HUES6 (cell line): ENCODE results near the gene DMRTA2.
A peak's percentile ranks its signal among the peaks of the same experiment; 100 is the strongest.

Source experiments
- H3K27ac ChIP-seq: 2 replicates; pipeline ENCODE4 v1.7.0; 2013; ENCODE audit warnings: low read depth, mild to moderate bottlenecking, low read length, inconsistent platforms
- H3K27me3 ChIP-seq: 2 replicates; pipeline ENCODE4 v1.6.1; 2013; ENCODE audit warnings: low read length; ENCODE audit not compliant: control insufficient read depth, insufficient read depth
- H3K36me3 ChIP-seq: 2 replicates; pipeline ENCODE4 v1.6.1; 2013; ENCODE audit warnings: low read length; ENCODE audit not compliant: control insufficient read depth, insufficient read depth
- H3K4me1 ChIP-seq: 2 replicates; pipeline ENCODE4 v1.6.1; 2013; ENCODE audit warnings: low read length; ENCODE audit not compliant: control insufficient read depth, insufficient read depth
- H3K4me3 ChIP-seq: 2 replicates; pipeline ENCODE4 v1.5.1; 2013; ENCODE audit warnings: low read depth, low read length
- H3K9ac ChIP-seq: one replicate; pipeline ENCODE4 v1.6.1; 2013; ENCODE audit warnings: mild to moderate bottlenecking, low read length
- H3K9me3 ChIP-seq: 2 replicates; pipeline ENCODE4 v1.6.1; 2013; ENCODE audit warnings: low read depth, low read length; ENCODE audit not compliant: control insufficient read depth, insufficient read depth

DMRTA2 gene

DNA sequence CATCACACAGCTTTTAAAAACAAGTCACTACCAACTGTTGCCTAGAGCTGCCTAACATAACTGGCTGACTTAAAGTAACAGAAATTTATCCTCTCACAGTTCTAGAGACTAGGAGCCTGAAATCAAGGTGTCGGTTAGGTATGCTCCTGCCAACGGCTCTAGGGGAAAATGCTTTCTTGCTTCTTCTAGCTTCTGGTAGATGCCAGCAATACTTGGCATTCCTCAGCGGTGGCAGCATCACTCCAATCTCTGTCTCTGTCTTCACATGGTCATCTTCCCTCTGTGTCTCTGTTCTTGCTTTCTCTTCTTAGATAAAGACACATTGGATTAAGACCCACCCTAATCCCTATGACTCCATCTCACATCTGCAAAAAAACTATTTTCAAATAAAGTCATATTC, 51.5 kb downstream of the DMRTA2 start:
- Histone ChIP-seq H3K27me3 (peaks cover 55% of the 10 kb centered on the region), H3K27ac (no peak overlapping the region), H3K36me3 (no peaks in the 10 kb centered on the region), H3K9me3 (no peaks in the 10 kb centered on the region; the same call in 1 of the 2 replicates), H3K4me1 (0 out of 2 replicates have a peak, but pooled peaks cover 6% of the 10 kb centered on the region), H3K9ac (no peak overlapping the region), H3K4me3 (no peak overlapping the region)

DNA sequence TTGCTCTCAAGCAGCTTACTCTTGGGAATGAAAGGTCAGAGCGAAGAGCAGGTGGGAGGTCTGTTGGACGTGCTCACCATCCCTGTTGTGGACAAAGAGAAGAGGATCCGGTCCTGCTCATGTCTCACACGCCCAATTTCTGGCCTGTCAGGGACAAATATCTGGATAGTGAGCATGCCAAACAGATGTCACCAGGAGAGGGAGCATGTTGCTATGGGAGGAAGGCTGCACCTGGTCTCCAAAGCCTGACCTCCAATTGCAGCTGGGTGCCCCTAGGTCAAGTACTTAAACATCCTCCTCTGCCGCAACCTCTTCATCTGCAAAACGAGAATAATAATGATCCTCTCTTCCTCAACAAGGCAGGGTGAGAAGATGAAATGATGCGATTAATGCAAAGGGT, 53.4 kb downstream of the DMRTA2 start:
- Histone ChIP-seq H3K27me3 (peaks cover 72% of the 10 kb centered on the region), H3K36me3 (no peaks in the 10 kb centered on the region), H3K9me3 (no peaks in the 10 kb centered on the region; the same call in 1 of the 2 replicates), H3K9ac (no peak overlapping the region), H3K4me1 (0 out of 2 replicates have a peak, but pooled peaks cover 6% of the 10 kb centered on the region), H3K27ac (no peak overlapping the region), H3K4me3 (no peak overlapping the region)

- no peak overlapping the region for H3K27ac ChIP-seq
- no peaks in the 10 kb centered on the region; the same call in 1 of the 2 replicates for H3K9me3 ChIP-seq
- 0 out of 2 replicates have a peak, but pooled peaks cover 6% of the 10 kb centered on the region for H3K4me1 ChIP-seq
- H3K9ac ChIP-seq = no peak overlapping the region
- H3K36me3 ChIP-seq = no peaks in the 10 kb centered on the region
- H3K27me3 ChIP-seq = peaks cover 76% of the 10 kb centered on the region
- no peak overlapping the region for H3K4me3 ChIP-seq
Measured at GRCh38 chr1:50369008-50369634, 54.1 kb downstream of the DMRTA2 start.

GRCh38 chr1:50368179-50369007, 54.9 kb downstream of the DMRTA2 start:
- Histone ChIP-seq H3K27me3 (peaks cover 76% of the 10 kb centered on the region), H3K9ac (no peak overlapping the region), H3K9me3 (no peaks in the 10 kb centered on the region; the same call in 1 of the 2 replicates), H3K4me3 (peak overlapping the region; percentile 22; the same call in 1 of the 2 replicates), H3K36me3 (no peaks in the 10 kb centered on the region), H3K4me1 (0 out of 2 replicates have a peak, but pooled peaks cover 6% of the 10 kb centered on the region), H3K27ac (no peak overlapping the region)
